ENCODE measurements around the gene GPR132. TPM values are rescaled to one million over a fixed set of nuclear protein-coding genes. Genes with fewer than 3 reads are reported as not detected.
A peak's percentile ranks its signal among the peaks of the same experiment; 100 is the strongest.

GPR132 gene
- total and polyA plus RNA-seq, 2 donors (not counting 3 experiments of a cell fraction or from before 2014, with no cell fraction given) = not detected

DNA sequence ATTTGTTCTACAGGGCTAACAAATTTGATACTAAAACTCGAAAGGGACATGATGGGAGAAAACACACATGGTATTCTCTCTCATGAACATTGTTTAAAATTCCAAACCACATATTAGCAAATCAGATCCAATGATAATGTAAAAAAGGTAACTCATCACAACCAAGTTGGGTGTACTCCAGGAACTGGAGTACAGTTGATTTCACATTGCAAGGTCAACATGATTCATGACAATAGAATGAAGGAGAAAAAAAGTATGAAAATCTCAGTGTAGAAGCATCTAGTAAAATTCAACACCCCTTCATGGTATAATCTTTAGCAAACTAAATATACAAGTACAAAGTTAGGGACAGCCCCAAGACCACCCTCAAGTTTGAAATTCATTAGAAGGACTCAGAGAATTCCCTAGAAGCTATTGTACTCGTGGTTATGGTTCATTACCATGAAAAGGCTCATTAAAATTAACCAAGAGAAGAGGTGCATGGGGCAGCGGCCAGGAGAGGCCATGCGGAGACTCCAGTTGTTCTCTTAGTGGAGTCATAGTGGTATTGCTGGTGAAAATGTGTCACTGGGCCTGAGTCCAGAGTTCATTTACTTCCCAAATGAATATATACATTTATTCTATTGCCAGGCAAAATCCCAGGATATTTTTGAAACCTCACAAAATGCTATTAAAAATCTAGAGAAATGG lies 41.3 kb downstream of the GPR132 start:
- Histone ChIP-seq H3K4me1 (ENCODE audit: control insufficient read depth, extremely low read depth, insufficient read depth, low read length) (peaks cover 53% of the 10 kb centered on the region), H3K79me2 (ENCODE audit: control insufficient read depth, insufficient read depth, low read length) (peaks cover 20% of the 10 kb centered on the region), H2AFZ (ENCODE audit: low read depth, low read length) (no peak overlapping the region), H3K4me3 (replicated peaks in 1 of 3; ENCODE audit: insufficient read depth in 1 of 3, low read depth in 1 of 3, low read length in 3 of 3) (no peak overlapping the region), H4K20me1 (replicated peaks; ENCODE audit: control insufficient read depth, extremely low read depth, insufficient read depth, low read length) (no peaks in the 10 kb centered on the region), H3K4me2 (ENCODE audit: insufficient read depth, low read length) (no peak overlapping the region), H3K9me3 (replicated peaks; ENCODE audit: control insufficient read depth, insufficient read depth, low read length) (peaks cover 2% of the 10 kb centered on the region), H3K36me3 (ENCODE audit: control insufficient read depth in 2 of 2, extremely low read depth in 1 of 2, insufficient read depth in 2 of 2, low read length in 2 of 2) (no peaks in the 10 kb centered on the region), H3K27ac (ENCODE audit: insufficient read depth, low read depth, low read length) (peak overlapping the region; percentile 70), H3K9me1 (replicated peaks; ENCODE audit: control insufficient read depth, extremely low read depth, insufficient read depth, low read length) (no peaks in the 10 kb centered on the region), H3K9ac (replicated peaks; ENCODE audit: extremely low read depth, insufficient read depth, low read length) (peak overlapping the region; percentile 2), H3K27me3 (ENCODE audit: control insufficient read depth in 2 of 2, insufficient read depth in 2 of 2, low read length in 2 of 2) (no peaks in the 10 kb centered on the region)
- POLR2A ChIA-PET = no interaction called here
- DNase-seq (ENCODE audit: low read depth, low spot score) (no peak), FAIRE-seq (no peak)
- CTCF ChIA-PET = interaction anchor here (1.0 to 1.1 kb wide), 2 partner anchors 21 to 22 kb away, joined by 3 read pairs; no protein-coding TSS in a partner anchor
- TF ChIP-seq JUN (IDR thresholded peaks at IDR 0.05; ENCODE audit: borderline replicate concordance, insufficient read depth, insufficient read length, low read depth) (peak; percentile 14), EZH2 (IDR thresholded peaks at IDR 0.05; ENCODE audit: borderline replicate concordance, low read depth, low read length, severe bottlenecking) (no peak)
- intact Hi-C loops (cut with micrococcal nuclease) (no loop called here), dilution Hi-C loops (cut with MboI; ENCODE audit: extremely low pct_ligation_motif_present, low sequenced_read_pairs) (no loop called here)
- BruUV-seq (replicated peaks) = no TSS peak

DNA sequence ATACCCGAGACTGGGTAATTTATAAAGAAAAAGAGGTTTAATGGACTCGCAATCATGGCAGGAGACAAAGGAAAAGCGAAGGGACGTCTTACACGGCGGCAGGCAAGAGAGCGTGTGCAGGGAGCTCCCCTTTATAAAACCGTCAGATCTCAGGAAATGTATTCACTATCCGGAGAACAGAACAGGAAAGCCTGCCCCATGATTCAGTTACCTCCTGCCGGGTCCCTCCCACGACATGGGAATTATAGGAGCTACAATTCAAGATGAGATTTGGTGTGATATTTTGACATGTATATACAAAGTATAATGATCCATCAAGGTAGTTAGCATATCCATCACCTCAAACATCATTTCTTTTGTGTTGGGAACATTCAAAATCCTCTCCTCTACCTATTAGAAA lies 42.1 kb downstream of the GPR132 start:
- H3K79me2 ChIP-seq (ENCODE audit: control insufficient read depth, insufficient read depth, low read length) = peaks cover 28% of the 10 kb centered on the region
- intact Hi-C loops (cut with micrococcal nuclease) (no loop called here), dilution Hi-C loops (cut with MboI; ENCODE audit: extremely low pct_ligation_motif_present, low sequenced_read_pairs) (no loop called here)
- CTCF ChIA-PET = interaction anchor here (1.0 kb wide), 1 partner anchor 22 kb away, joined by 3 read pairs; no protein-coding TSS in a partner anchor
- H3K27me3 ChIP-seq (ENCODE audit: control insufficient read depth in 2 of 2, insufficient read depth in 2 of 2, low read length in 2 of 2) = no peaks in the 10 kb centered on the region
- no peak overlapping the region for H2AFZ ChIP-seq (ENCODE audit: low read depth, low read length)
- H4K20me1 ChIP-seq (replicated peaks; ENCODE audit: control insufficient read depth, extremely low read depth, insufficient read depth, low read length) = no peaks in the 10 kb centered on the region
- POLR2A ChIA-PET = no interaction called here
- peak; percentile 21 for FAIRE-seq
- H3K4me1 ChIP-seq (ENCODE audit: control insufficient read depth, extremely low read depth, insufficient read depth, low read length) = peaks cover 58% of the 10 kb centered on the region
- no peaks in the 10 kb centered on the region for H3K9me1 ChIP-seq (replicated peaks; ENCODE audit: control insufficient read depth, extremely low read depth, insufficient read depth, low read length)
- no peak overlapping the region for H3K9ac ChIP-seq (replicated peaks; ENCODE audit: extremely low read depth, insufficient read depth, low read length)
- no TSS peak for BruUV-seq (replicated peaks)
- H3K9me3 ChIP-seq (replicated peaks; ENCODE audit: control insufficient read depth, insufficient read depth, low read length) = peaks cover 2% of the 10 kb centered on the region
- no peak overlapping the region for H3K4me2 ChIP-seq (ENCODE audit: insufficient read depth, low read length)
- peak overlapping the region; percentile 70 for H3K27ac ChIP-seq (ENCODE audit: insufficient read depth, low read depth, low read length)
- peak; percentile 64 for DNase-seq (ENCODE audit: low read depth, low spot score)
- no peak overlapping the region for H3K4me3 ChIP-seq (replicated peaks in 1 of 3; ENCODE audit: insufficient read depth in 1 of 3, low read depth in 1 of 3, low read length in 3 of 3)
- no peaks in the 10 kb centered on the region for H3K36me3 ChIP-seq (ENCODE audit: control insufficient read depth in 2 of 2, extremely low read depth in 1 of 2, insufficient read depth in 2 of 2, low read length in 2 of 2)
- TF ChIP-seq POLR2A (IDR thresholded peaks at IDR 0.05; ENCODE audit: low read depth, low read length) (peak; percentile 48), JUN (IDR thresholded peaks at IDR 0.05; ENCODE audit: borderline replicate concordance, insufficient read depth, insufficient read length, low read depth) (peak; percentile 24), FOS (IDR thresholded peaks at IDR 0.05; ENCODE audit: borderline replicate concordance, insufficient read depth, low read length) (peak; percentile 72), MYC (IDR thresholded peaks at IDR 0.05; ENCODE audit: low read depth, low read length) (no peak), EZH2 (IDR thresholded peaks at IDR 0.05; ENCODE audit: borderline replicate concordance, low read depth, low read length, severe bottlenecking) (no peak), POLR2AphosphoS5 (IDR thresholded peaks at IDR 0.05; ENCODE audit: insufficient read depth, low read depth, low read length) (peak; percentile 65), GATA2 (IDR thresholded peaks at IDR 0.05; ENCODE audit: insufficient read depth, insufficient read length, low read depth, low read length) (peak; percentile 49)
- TF ChIP-seq, protein P1, sequence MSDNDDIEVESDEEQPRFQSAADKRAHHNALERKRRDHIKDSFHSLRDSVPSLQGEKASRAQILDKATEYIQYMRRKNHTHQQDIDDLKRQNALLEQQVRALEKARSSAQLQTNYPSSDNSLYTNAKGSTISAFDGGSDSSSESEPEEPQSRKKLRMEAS (IDR thresholded peaks at IDR 0.05; ENCODE audit: insufficient read depth, insufficient read length) = no peak
- TF ChIP-seq, protein P2, sequence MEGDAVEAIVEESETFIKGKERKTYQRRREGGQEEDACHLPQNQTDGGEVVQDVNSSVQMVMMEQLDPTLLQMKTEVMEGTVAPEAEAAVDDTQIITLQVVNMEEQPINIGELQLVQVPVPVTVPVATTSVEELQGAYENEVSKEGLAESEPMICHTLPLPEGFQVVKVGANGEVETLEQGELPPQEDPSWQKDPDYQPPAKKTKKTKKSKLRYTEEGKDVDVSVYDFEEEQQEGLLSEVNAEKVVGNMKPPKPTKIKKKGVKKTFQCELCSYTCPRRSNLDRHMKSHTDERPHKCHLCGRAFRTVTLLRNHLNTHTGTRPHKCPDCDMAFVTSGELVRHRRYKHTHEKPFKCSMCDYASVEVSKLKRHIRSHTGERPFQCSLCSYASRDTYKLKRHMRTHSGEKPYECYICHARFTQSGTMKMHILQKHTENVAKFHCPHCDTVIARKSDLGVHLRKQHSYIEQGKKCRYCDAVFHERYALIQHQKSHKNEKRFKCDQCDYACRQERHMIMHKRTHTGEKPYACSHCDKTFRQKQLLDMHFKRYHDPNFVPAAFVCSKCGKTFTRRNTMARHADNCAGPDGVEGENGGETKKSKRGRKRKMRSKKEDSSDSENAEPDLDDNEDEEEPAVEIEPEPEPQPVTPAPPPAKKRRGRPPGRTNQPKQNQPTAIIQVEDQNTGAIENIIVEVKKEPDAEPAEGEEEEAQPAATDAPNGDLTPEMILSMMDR (IDR thresholded peaks at IDR 0.05; ENCODE audit: extremely low read depth in 1 of 2, insufficient read depth in 1 of 2, low read depth in 1 of 2, low read length in 2 of 2) = no peak
